PC-3 (cell line): Measurements from ENCODE around the gene ARHGAP22.

ENCODE experiments used
- EZH2 ChIP-seq: fragments of 300-600 bp; sonication (generic); IDR thresholded peaks from one replicate; pipeline ENCODE4 v1.6.1; 2017; ENCODE audit warnings: antibody characterized with exemption, mild to moderate bottlenecking, low read length; ENCODE audit not compliant: unreplicated experiment
- TF ChIP-seq, protein P1 (sequence below): fragments of 300-600 bp; sonication (generic); conservative IDR thresholded peaks from 2 replicates; pipeline ENCODE4 v1.5.1; 2017; ENCODE audit warnings: antibody characterized with exemption, low read depth, mild to moderate bottlenecking, low read length

DNA sequence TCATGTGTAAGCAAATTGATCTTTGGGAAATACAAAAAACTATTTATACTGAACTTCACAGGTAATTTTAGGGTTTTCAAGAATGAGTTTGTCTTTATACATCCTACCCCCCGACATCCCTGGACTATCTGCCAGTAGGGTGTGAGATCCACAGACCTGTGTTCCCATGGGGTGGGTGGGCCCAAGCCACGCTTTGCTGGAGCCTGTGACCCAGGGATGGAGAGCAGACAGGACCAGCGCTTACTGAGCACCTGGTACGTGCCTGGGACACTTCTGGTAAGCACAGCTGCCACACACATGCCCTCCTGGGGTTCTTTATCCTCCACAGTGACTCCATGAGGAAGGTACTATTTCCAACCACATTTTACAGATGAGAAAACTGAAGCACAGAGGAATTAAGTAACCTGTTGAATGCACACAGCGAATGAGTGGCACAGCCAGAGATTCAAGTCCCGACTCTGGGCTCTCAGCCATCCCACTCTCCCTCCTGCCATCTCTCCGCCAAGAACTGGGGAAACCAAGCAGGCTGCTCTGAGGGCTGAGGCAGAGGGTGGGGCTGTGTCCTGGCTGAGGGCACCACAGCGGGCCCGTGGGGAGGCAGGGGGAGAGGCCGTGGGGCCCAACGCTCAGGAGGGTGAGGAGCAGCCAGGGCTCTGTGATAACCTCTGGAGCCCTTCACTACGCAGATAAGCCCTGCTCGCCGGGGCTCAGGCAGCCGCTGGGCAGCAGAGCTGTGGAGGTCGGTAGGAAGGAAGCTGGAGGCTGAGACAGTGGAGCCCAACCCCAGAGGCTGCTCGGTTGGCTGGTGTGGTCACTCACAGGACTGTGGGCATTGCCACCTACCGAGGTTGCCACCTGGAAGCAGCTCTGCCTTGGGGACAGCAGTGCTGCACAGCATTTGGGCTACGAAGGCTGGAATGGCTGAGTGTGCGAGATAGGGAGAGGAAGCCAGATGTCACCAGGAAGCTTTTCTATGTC, 124.2 kb downstream of the ARHGAP22 start:
- TF ChIP-seq, protein P1, sequence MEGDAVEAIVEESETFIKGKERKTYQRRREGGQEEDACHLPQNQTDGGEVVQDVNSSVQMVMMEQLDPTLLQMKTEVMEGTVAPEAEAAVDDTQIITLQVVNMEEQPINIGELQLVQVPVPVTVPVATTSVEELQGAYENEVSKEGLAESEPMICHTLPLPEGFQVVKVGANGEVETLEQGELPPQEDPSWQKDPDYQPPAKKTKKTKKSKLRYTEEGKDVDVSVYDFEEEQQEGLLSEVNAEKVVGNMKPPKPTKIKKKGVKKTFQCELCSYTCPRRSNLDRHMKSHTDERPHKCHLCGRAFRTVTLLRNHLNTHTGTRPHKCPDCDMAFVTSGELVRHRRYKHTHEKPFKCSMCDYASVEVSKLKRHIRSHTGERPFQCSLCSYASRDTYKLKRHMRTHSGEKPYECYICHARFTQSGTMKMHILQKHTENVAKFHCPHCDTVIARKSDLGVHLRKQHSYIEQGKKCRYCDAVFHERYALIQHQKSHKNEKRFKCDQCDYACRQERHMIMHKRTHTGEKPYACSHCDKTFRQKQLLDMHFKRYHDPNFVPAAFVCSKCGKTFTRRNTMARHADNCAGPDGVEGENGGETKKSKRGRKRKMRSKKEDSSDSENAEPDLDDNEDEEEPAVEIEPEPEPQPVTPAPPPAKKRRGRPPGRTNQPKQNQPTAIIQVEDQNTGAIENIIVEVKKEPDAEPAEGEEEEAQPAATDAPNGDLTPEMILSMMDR: no peak
- no peak for TF ChIP-seq EZH2
